Measurements from ENCODE around the gene UTP4. TPM values are rescaled to one million over a fixed set of nuclear protein-coding genes. Genes with fewer than 3 reads are reported as not detected.

The UTP4 gene
- total RNA-seq, 2 experiments from 2014 or later: 62.6 to 69.8 TPM

DNA sequence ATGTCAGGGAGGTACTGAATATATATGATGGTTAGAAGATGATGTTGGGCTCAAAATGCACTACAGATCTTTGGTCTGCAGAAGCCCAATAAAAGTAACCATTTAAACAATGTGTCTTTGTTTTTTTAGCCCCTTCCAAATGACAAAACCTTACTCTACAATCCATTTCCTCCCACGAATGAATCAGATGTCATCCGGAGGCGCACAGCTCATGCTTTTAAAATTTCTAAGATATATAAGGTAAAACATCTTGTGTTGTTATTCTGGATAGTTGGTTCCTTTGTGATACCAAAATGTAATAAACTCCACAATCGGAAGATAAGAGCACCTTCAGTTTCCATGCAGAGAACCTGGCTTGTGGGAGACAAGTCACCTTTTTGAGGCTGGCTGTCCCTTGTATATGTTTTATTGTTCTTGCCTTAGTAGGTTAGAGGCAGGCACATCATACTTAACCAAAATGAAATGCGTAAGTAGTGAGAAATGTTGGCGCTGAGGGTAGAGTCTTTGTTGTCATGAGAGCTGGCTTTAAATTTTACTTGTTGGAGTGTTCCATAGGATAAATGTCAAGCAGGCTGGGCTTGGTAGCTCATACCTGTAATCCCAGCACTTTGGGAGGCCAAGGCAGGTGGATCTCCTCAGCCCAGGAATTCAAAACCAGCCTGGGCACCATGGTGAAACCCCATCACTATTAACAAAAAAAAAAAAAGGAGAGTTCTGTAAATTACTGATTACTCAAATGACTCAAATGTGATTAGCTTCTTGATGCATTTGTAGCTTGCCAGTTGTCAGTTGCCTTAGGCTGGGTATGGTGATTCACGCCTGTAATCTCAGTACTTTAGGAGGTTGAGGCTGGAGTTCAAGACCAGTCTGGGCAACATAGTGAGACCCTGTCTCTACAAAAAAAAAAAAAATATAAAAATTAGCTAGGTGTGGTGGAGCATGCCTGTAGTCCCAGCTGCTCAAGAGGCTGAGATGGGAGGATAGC is 34.8 kb downstream of the UTP4 start:
- Mint-ChIP-seq H3K4me1 (ENCODE audit: low read depth) (peaks cover 46% of the 10 kb centered on the region), H3K36me3 (ENCODE audit: low read depth) (peaks cover 52% of the 10 kb centered on the region), H3K9me3 (no peaks in the 10 kb centered on the region), H3K27ac (peak overlapping the region; percentile 75), H3K4me3 (no peak overlapping the region), H3K27me3 (ENCODE audit: low read depth) (no peaks in the 10 kb centered on the region)
- CTCF ChIA-PET: interaction anchor here (0.6 to 3.8 kb wide), 11 partner anchors 9 to 167 kb away, joined by 3 to 36 read pairs (median 4); partner anchors contain the start of gene SNTB2
- peak; percentile 22 for DNase-seq
- intact Hi-C loops (cut with micrococcal nuclease): loop anchor here (1.0 to 10.0 kb wide), 6 partner anchors 21 to 411 kb away; partner anchors contain the start of genes CHTF8, TERF2 and UTP4

DNA sequence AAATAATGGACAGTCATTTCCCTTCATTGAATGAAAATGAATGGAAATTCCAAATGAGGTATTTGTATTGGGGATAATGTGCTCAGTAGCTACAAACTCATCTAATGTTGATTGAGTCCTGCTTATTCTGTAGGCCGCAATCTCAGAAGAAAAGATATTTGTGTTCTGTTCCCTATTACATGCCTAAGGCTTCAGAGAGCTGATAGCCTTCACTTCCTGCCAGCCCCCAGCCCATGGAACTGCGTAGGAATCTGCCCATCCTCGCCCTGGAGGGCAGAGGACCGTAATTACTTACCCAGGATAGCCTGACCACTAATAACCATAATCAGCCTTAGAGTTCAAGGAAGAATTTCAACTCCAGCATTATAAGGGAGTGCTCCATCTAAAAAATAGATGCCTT is 36.6 kb downstream of the UTP4 start:
- no peak for DNase-seq
- no peaks in the 10 kb centered on the region for H3K9me3 Mint-ChIP-seq
- H3K4me3 Mint-ChIP-seq: no peak overlapping the region
- peaks cover 38% of the 10 kb centered on the region for H3K4me1 Mint-ChIP-seq (ENCODE audit: low read depth)
- H3K27ac Mint-ChIP-seq: no peak overlapping the region
- CTCF ChIA-PET: interaction anchor here (1.0 to 1.6 kb wide), 2 partner anchors 13 to 17 kb away, joined by 3 to 7 read pairs; no protein-coding TSS in a partner anchor
- intact Hi-C loops (cut with micrococcal nuclease): loop anchor here (10.0 kb wide), 1 partner anchor 216 kb away; the partner anchor contains the start of gene TERF2
- no peaks in the 10 kb centered on the region for H3K27me3 Mint-ChIP-seq (ENCODE audit: low read depth)
- H3K36me3 Mint-ChIP-seq (ENCODE audit: low read depth): peaks cover 41% of the 10 kb centered on the region

DNA sequence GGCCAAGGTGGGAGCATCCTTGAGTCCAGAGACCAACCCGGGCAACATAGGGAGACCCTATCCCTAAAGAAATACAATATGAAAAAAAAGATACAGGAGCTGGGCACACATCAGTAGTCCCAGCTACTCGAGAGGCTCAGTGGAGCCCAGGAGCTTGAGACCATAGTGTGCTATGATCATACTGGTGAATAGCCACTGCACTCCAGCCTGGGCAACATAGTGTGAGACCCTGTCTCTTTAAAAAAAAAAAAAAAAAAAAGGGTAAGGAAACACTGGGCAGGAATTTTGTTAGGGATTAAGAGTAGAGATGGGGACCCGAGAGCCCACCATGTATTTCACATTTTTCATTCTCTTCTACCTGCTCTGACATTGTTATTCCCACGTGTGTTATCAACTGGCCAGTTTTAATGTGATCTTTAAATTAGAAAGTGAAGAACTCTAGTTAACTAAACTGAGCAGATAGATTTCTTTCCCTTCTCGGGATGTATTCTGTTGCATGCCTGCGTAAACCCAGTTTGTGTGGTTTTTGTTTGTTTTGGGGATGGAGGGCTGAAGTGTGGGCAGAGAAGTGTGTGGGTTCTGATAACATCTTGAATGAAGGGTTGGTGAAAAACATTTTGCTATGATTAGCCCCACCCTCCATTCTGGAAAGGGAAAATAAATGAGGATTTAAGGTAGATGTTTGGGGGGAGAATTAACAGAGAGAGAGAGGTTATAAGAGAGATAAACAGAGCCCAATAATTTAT is 37.3 kb downstream of the UTP4 start:
- Mint-ChIP-seq H3K27ac (peak overlapping the region; percentile 51), H3K9me3 (no peaks in the 10 kb centered on the region), H3K27me3 (ENCODE audit: low read depth) (no peaks in the 10 kb centered on the region), H3K4me1 (ENCODE audit: low read depth) (peaks cover 34% of the 10 kb centered on the region), H3K4me3 (no peak overlapping the region), H3K36me3 (ENCODE audit: low read depth) (peaks cover 40% of the 10 kb centered on the region)
- DNase-seq: no peak
- intact Hi-C loops (cut with micrococcal nuclease): loop anchor here (5.0 to 10.0 kb wide), 2 partner anchors 48 to 215 kb away; partner anchors contain the start of gene TERF2
- CTCF ChIA-PET: interaction anchor here (1.0 to 1.6 kb wide), 2 partner anchors 12 to 18 kb away, joined by 3 to 7 read pairs; no protein-coding TSS in a partner anchor

DNA sequence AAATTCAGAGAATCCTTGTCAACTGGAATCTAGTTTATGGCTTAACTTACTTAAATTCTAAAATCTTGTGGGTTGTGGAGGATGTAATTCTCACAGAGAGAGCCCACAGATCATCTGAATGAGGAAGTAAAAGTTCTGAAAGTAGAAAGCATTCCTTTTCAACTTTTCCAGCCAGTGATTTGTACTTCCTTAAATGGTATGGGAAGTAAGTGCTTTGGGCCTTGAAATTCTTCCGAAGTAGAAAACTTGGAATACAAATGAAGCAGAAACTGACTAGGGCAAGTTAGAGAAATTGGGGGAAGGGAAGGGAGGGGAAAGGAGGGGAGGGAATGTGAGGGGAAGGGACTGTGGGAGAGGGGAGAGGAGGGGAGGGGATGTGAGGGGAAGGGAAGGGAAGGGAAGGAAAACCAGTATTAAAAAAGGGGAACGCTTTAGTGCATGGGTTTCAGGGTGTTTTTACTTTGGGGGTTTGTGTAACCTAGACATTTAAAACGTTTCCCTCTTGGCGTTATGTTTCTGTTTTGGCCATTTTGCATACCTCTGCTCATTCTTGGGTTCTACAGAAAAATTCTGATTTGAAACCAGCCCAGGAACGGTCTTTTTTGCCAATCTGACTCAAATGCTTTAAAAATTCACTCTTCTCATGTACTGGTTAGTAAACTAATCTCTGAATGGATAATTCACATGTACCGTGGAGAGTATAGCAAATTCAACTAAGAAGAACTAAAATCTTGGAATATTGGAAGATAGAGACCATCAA is 39.1 kb downstream of the UTP4 start:
- Mint-ChIP-seq H3K9me3 (no peaks in the 10 kb centered on the region), H3K4me1 (ENCODE audit: low read depth) (peaks cover 20% of the 10 kb centered on the region), H3K27me3 (ENCODE audit: low read depth) (no peaks in the 10 kb centered on the region), H3K27ac (no peak overlapping the region), H3K4me3 (no peak overlapping the region), H3K36me3 (ENCODE audit: low read depth) (peaks cover 29% of the 10 kb centered on the region)
- intact Hi-C loops (cut with micrococcal nuclease): loop anchor here (5.0 kb wide), 1 partner anchor 46 kb away; no protein-coding TSS in a partner anchor
- no peak for DNase-seq
- CTCF ChIA-PET: interaction anchor here (0.7 kb wide), 1 partner anchor 100 kb away, joined by 3 read pairs; no protein-coding TSS in a partner anchor

DNA sequence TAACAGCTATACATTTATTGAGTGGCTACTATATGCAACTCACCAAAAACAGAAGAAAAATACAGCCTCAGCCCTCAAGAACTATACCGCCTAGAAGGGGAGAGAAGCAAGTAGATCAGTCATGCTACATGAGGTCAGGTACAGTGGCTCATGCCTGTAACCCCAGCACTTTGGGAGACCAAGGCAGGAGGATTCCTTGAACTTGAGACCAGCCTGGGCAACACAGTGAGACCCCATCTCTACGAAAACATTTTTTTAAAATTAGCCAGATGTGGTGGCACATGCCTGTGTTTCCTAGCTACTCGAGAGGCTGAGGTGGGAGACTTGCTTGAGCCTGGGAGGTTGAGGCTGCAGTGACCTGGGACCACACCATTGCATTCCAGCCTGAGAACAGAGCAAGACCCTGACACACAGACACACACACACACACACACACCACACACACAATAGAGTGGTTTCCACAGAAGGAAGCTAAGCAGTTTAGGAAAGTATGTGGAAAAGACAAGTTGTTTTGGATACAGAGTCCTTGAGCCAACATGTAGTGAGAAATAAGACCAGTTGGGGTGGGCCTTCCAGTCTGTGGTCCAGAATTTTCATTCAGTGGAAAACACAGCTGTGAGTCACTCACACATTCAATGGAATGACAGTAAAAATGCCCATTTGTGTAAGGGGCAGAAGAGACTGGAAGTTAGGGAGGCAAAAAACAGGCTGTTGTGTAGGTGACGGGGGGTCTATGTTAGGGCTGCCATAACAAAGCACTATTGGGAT is 43.8 kb downstream of the UTP4 start:
- CTCF ChIA-PET: interaction anchor here (1.0 to 1.4 kb wide), 2 partner anchors 10 to 26 kb away, joined by 5 read pairs; no protein-coding TSS in a partner anchor
- no peak for DNase-seq
- H3K4me3 Mint-ChIP-seq: no peak overlapping the region
- intact Hi-C loops (cut with micrococcal nuclease): no loop called here
- no peaks in the 10 kb centered on the region for H3K9me3 Mint-ChIP-seq
- H3K4me1 Mint-ChIP-seq (ENCODE audit: low read depth): no peaks in the 10 kb centered on the region
- H3K27me3 Mint-ChIP-seq (ENCODE audit: low read depth): no peaks in the 10 kb centered on the region
- no peaks in the 10 kb centered on the region for H3K36me3 Mint-ChIP-seq (ENCODE audit: low read depth)
- no peak overlapping the region for H3K27ac Mint-ChIP-seq

DNA sequence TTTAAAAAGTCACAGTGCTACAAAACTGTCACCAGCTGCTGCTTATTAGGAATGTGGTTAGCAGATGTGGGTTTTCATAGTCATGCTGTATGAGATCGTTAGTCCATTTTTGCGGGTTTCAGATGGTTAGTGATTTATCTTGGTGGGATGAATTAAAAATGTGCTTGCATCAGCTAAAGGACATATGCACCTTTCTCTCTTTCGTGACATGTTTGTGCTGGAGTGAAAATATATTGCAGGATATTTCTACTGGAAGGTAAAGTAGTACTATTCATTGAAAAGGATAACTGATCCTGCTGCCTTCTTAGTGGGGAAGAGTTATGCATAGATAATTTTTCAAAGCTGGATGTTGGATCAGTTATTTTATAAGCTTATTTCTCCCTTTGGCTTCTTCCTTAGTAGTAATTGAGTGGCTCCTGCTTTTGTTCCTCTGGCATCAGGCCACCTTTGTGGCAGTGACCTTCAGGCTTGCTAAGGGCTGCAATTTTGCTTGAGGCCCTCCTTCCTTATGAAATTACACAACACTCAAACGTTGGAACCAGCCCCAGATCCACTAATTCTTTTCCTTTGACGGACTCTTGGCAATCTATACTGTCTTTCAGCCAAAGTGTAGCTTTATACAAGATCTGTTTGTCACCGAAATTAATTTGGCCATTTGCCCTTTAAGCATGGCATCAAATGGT is 47.0 kb downstream of the UTP4 start:
- H3K9me3 Mint-ChIP-seq: no peaks in the 10 kb centered on the region
- H3K4me3 Mint-ChIP-seq: no peak overlapping the region
- no peaks in the 10 kb centered on the region for H3K27me3 Mint-ChIP-seq (ENCODE audit: low read depth)
- no peak overlapping the region for H3K27ac Mint-ChIP-seq
- intact Hi-C loops (cut with micrococcal nuclease): no loop called here
- peaks cover 2% of the 10 kb centered on the region for H3K36me3 Mint-ChIP-seq (ENCODE audit: low read depth)
- CTCF ChIA-PET: interaction anchor here (0.6 kb wide), 1 partner anchor 1403 kb away, joined by 4 read pairs; no protein-coding TSS in a partner anchor
- H3K4me1 Mint-ChIP-seq (ENCODE audit: low read depth): peaks cover 4% of the 10 kb centered on the region
- no peak for DNase-seq

DNA sequence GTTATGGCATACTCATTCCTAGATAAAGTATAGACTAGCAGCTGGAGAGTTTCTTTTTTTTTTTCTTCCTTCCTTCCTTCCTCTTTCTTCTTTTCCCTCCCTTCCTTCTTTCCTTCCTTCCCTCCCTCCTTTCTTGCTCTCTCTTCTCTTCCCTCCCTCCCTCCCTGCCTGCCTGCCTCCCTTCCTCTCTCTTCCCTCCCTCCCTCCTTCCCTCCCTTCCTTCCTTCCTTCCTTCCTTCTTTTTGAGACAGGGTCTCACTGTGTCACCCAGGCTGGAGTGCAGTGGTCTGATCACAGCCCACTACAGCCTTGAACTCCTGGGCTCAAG is 47.5 kb downstream of the UTP4 start:
- CTCF ChIA-PET: interaction anchor here (0.6 kb wide), 1 partner anchor 1403 kb away, joined by 4 read pairs; no protein-coding TSS in a partner anchor
- intact Hi-C loops (cut with micrococcal nuclease): no loop called here
- Mint-ChIP-seq H3K27me3 (ENCODE audit: low read depth) (no peaks in the 10 kb centered on the region), H3K4me1 (ENCODE audit: low read depth) (peaks cover 7% of the 10 kb centered on the region), H3K4me3 (no peak overlapping the region), H3K27ac (no peak overlapping the region), H3K9me3 (no peaks in the 10 kb centered on the region), H3K36me3 (ENCODE audit: low read depth) (peaks cover 2% of the 10 kb centered on the region)
- DNase-seq: no peak

DNA sequence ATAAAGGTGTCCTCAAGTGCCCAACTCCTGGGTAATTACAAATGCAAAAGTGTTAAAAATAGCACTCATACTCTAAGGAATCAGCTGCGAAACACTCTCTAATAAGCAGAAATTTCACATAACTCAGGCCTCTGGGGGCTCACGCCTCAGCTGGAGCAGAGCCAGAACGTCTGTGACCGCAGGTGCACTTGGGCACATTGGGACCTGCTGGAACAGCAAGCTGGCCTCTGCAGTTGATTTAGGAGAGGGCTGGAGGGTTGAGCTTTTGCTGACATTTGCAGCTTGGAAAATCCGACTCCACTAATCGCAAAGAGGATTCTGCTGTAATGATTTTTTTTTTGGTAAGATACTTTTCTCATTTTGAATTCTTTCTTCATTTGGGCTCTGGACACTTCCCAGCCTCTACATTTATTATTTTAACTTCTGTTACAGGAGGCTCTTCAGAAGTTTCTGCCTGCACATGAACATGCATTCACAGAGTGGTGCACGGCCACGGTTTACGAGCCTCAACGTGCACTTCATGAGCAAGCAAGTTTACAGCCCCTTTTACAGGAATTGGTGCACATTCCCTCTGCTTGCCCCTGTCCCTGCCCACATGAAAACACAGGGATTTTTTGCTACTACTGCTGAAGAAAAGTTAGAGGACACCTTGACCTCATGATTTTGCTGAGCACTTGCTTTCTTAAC is 50.4 kb downstream of the UTP4 start:
- Mint-ChIP-seq H3K9me3 (no peaks in the 10 kb centered on the region), H3K27ac (no peak overlapping the region), H3K36me3 (ENCODE audit: low read depth) (peaks cover 2% of the 10 kb centered on the region), H3K4me1 (ENCODE audit: low read depth) (peaks cover 20% of the 10 kb centered on the region), H3K27me3 (ENCODE audit: low read depth) (no peaks in the 10 kb centered on the region), H3K4me3 (no peak overlapping the region)
- DNase-seq: no peak
- intact Hi-C loops (cut with micrococcal nuclease): no loop called here
- CTCF ChIA-PET: interaction anchor here (1.0 to 1.3 kb wide), 2 partner anchors 9 to 14 kb away, joined by 3 to 7 read pairs; no protein-coding TSS in a partner anchor

DNA sequence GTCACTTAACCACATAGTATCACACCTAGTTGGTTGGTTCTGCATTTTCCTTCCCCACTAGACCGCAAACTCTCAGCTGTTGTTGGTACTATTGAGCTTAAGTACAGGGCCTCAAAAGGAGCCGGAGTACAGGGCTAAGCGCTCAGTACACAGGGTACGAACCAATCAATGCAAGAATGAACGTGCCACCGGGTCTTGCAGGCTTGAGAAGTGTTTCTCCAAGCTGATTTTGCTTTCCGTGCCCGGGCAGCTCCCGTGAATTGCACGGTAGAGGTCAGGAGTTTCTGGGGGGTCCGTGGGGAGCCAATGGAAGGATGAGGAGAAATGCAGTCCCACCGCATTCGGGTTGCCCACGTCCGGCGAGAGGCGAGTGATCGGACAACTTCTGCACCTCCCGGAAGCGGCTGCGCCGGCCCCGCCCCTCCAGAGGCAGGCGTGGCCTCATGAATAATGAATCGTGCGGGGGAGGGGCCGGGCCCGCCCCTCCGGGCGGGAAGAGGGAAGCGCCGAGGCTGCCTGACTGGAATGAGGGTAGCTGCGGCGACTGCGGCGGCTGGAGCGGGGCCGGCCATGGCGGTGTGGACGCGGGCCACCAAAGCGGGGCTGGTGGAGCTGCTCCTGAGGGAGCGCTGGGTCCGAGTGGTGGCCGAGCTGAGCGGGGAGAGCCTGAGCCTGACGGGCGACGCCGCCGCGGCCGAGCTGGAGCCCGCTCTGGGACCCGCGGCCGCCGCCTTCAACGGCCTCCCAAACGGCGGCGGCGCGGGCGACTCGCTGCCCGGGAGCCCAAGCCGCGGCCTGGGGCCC is 54.4 kb downstream of the UTP4 start, which contains the start of gene SNTB2:
Gene SNTB2, plus strand, starts transcription at position 523 of the 804 bp plus-strand sequence. Its CDS starts 3 bp downstream, at position 526.
- CTCF ChIA-PET: interaction anchor here (0.7 to 2.7 kb wide), 4 partner anchors 21 to 99 kb away, joined by 3 to 8 read pairs (median 4); no protein-coding TSS in a partner anchor
- Mint-ChIP-seq H3K36me3 (ENCODE audit: low read depth) (peaks cover 2% of the 10 kb centered on the region), H3K4me3 (peak within 1 kb of the TSS; percentile 91), H3K27ac (peak within 1 kb of the TSS; percentile 83), H3K27me3 (ENCODE audit: low read depth) (no peaks in the 10 kb centered on the region), H3K4me1 (ENCODE audit: low read depth) (peaks cover 42% of the 10 kb centered on the region), H3K9me3 (no peaks in the 10 kb centered on the region)
- intact Hi-C loops (cut with micrococcal nuclease): loop anchor here (1.0 to 2.0 kb wide), 4 partner anchors 17 to 124 kb away; partner anchors contain the start of genes CHTF8, UTP4 and VPS4A
- DNase-seq: peak; percentile 86

All from activated naive CD4-positive, alpha-beta T cell treated with anti-CD3 and anti-CD28 coated beads for 36 hours (primary cell).